ENCODE data around the gene STX16. TPM values are rescaled to one million over a fixed set of nuclear protein-coding genes. Genes with fewer than 3 reads are reported as not detected.

STX16 gene
- total RNA-seq, 1 donor from 2014 or later = 87.5 TPM

GRCh38 chr20:58611236-58612030 lies 39.6 kb upstream of the STX16 start:
- peaks cover 14% of the 10 kb centered on the region for H3K4me1 Mint-ChIP-seq
- no peaks in the 10 kb centered on the region for H3K36me3 Mint-ChIP-seq
- H3K9me3 Mint-ChIP-seq = no peaks in the 10 kb centered on the region
- TF ChIP-seq CTCF (IDR thresholded peaks at IDR 0.05; ENCODE audit: unreplicated experiment) = no peak
- H3K4me3 Mint-ChIP-seq = no peak overlapping the region
- H3K27ac Mint-ChIP-seq = no peak overlapping the region
- DNase-seq (ENCODE audit: low spot score in 2 of 2, unreplicated experiment in 2 of 2) = no peak
- H3K27me3 Mint-ChIP-seq (ENCODE audit: low read depth) = peaks cover 7% of the 10 kb centered on the region

GRCh38 chr20:58612121-58612691 lies 38.9 kb upstream of the STX16 start:
- no peak for DNase-seq (ENCODE audit: low spot score in 2 of 2, unreplicated experiment in 2 of 2)

GRCh38 chr20:58613061-58613854 lies 37.8 kb upstream of the STX16 start:
- Mint-ChIP-seq H3K4me3 (no peak overlapping the region), H3K27me3 (ENCODE audit: low read depth) (peaks cover 3% of the 10 kb centered on the region), H3K9me3 (peaks cover 5% of the 10 kb centered on the region), H3K4me1 (peaks cover 16% of the 10 kb centered on the region), H3K27ac (no peak overlapping the region), H3K36me3 (no peaks in the 10 kb centered on the region)
- no peak for TF ChIP-seq CTCF (IDR thresholded peaks at IDR 0.05; ENCODE audit: unreplicated experiment)
- no peak for DNase-seq (ENCODE audit: low spot score in 2 of 2, unreplicated experiment in 2 of 2)

More at GRCh38 chr20:58612121-58612691, 38.9 kb upstream of the STX16 start:
- no peaks in the 10 kb centered on the region for H3K36me3 Mint-ChIP-seq
- peaks cover 7% of the 10 kb centered on the region for H3K27me3 Mint-ChIP-seq (ENCODE audit: low read depth)
- H3K27ac Mint-ChIP-seq = no peak overlapping the region
- no peak overlapping the region for H3K4me3 Mint-ChIP-seq
- no peak for TF ChIP-seq CTCF (IDR thresholded peaks at IDR 0.05; ENCODE audit: unreplicated experiment)
- H3K4me1 Mint-ChIP-seq = peaks cover 14% of the 10 kb centered on the region
- H3K9me3 Mint-ChIP-seq = peaks cover 1% of the 10 kb centered on the region

- Mint-ChIP-seq H3K4me1 (peaks cover 23% of the 10 kb centered on the region), H3K27ac (no peak overlapping the region), H3K4me3 (no peak overlapping the region), H3K9me3 (peaks cover 5% of the 10 kb centered on the region), H3K36me3 (no peaks in the 10 kb centered on the region), H3K27me3 (ENCODE audit: low read depth) (peaks cover 3% of the 10 kb centered on the region)
- no peak for TF ChIP-seq CTCF (IDR thresholded peaks at IDR 0.05; ENCODE audit: unreplicated experiment)
- DNase-seq (ENCODE audit: low spot score in 2 of 2, unreplicated experiment in 2 of 2) = no peak
Observed at GRCh38 chr20:58614366-58614765, 36.7 kb upstream of the STX16 start.

- TF ChIP-seq CTCF (IDR thresholded peaks at IDR 0.05; ENCODE audit: unreplicated experiment) = no peak
- peaks cover 5% of the 10 kb centered on the region for H3K9me3 Mint-ChIP-seq
- no peak overlapping the region for H3K4me3 Mint-ChIP-seq
- peaks cover 5% of the 10 kb centered on the region for H3K27me3 Mint-ChIP-seq (ENCODE audit: low read depth)
- DNase-seq (ENCODE audit: low spot score in 2 of 2, unreplicated experiment in 2 of 2) = no peak
- no peaks in the 10 kb centered on the region for H3K36me3 Mint-ChIP-seq
- H3K4me1 Mint-ChIP-seq = peaks cover 23% of the 10 kb centered on the region
- no peak overlapping the region for H3K27ac Mint-ChIP-seq
Observed at GRCh38 chr20:58614984-58615760, 35.9 kb upstream of the STX16 start.
